Lung (tissue), 12 donors: Measurements from ENCODE around the gene NAGA. TPM values are rescaled to one million over a fixed set of nuclear protein-coding genes. Genes with fewer than 3 reads are reported as not detected.
"Not testable (repeated sequence)": the region's sequence is repeated elsewhere in the genome, so short reads cannot be mapped to it uniquely, and the experiment has no call there.

Experiments used
- ATAC-seq: fragments of 200-7000 bp; cut with Tn5 transposase; one replicate; pipeline ENCODE4 v1.9.1; 2020; ENCODE audit warnings: moderate number of reproducible peaks; ENCODE audit not compliant: insufficient read depth, low FRiP score
- DNase-seq, 3 donors: peaks; one replicate each; pipeline ENCODE4 v3.0.0-alpha.2; 2013 to 2017
- H3K27ac ChIP-seq, 2 donors: one replicate each; pipeline ENCODE4 v1.5.1; 2013; ENCODE audit warnings: mild to moderate bottlenecking in 2 of 2, moderate library complexity in 2 of 2, control low read depth in 1 of 2, inconsistent platforms in 1 of 2, low read depth in 1 of 2, low read length in 1 of 2
- H3K27me3 ChIP-seq, 3 donors: one replicate each; pipeline ENCODE4 v1.5.1; 2013; ENCODE audit warnings: low read length in 2 of 3; ENCODE audit not compliant: control insufficient read depth in 3 of 3, insufficient read depth in 3 of 3
- H3K36me3 ChIP-seq, 4 donors: one replicate each; pipeline ENCODE4 v1.5.1; 2013; ENCODE audit warnings: low read length in 4 of 4, mild to moderate bottlenecking in 1 of 4, moderate library complexity in 1 of 4; ENCODE audit not compliant: control insufficient read depth in 4 of 4, insufficient read depth in 4 of 4
- H3K4me1 ChIP-seq, 5 donors: one replicate each; pipeline ENCODE4 v1.5.1; 2013; ENCODE audit warnings: low read length in 5 of 5, mild to moderate bottlenecking in 2 of 5, moderate library complexity in 1 of 5; ENCODE audit not compliant: control insufficient read depth in 5 of 5, insufficient read depth in 5 of 5
- H3K4me3 ChIP-seq: one replicate; pipeline ENCODE4 v1.5.1; 2013; ENCODE audit warnings: mild to moderate bottlenecking, control low read depth, moderate library complexity
- H3K9ac ChIP-seq, 2 donors: one replicate each; pipeline ENCODE4 v1.5.1; 2013; ENCODE audit warnings: low read length in 2 of 2, control low read depth in 1 of 2; ENCODE audit not compliant: insufficient read depth in 1 of 2
- H3K9me3 ChIP-seq, 4 donors: one replicate each; pipeline ENCODE4 v1.5.1; 2013; ENCODE audit warnings: low read length in 3 of 4, mild to moderate bottlenecking in 1 of 4, moderate library complexity in 1 of 4; ENCODE audit not compliant: control insufficient read depth in 4 of 4, insufficient read depth in 3 of 4
- CTCF ChIP-seq: IDR thresholded peaks from 2 replicates; pipeline ENCODE4 v1.5.1; 2012; ENCODE audit warnings: mild to moderate bottlenecking; ENCODE audit errors: control extremely low read depth, extremely low read depth
- WGBS, 2 donors: extraction: QIAGEN DNeasy Blood & Tissue Kit; methylation state at CpG; one replicate each; pipeline ENCODE4 v1.1.7; 2013; 5-methylcytosine and 5-hydroxymethylcytosine counted together
- polyA plus RNA-seq, 2 donors: library from polyadenylated mRNA; stranded (reverse); fragments of 200-250 nt; gene quantifications; one replicate each; pipeline ENCODE4 v1.2.1, GENCODE V29; 2013
- total RNA-seq, 2 donors: library from RNA; depleted of rRNA in 1 of 2; stranded (reverse); fragments of >200 nt in 1 of 2; gene quantifications; one replicate each; pipeline ENCODE4 v1.2.1, GENCODE V29; 2014 to 2021
- donor health status: control.
- donor health status: control.
- donor health status: Bipolar disorder and iron deficiency.
- donor health status: healthy.
- donor health status: DM: yes; HTN: yes; CAD: no.

The NAGA gene
- total and polyA plus RNA-seq, 4 donors: 9.9 to 48.0 (median 39.6) TPM

- ATAC-seq (no peak), DNase-seq (no peak)
- Histone ChIP-seq H3K9ac (no peak overlapping the region), H3K4me1 (peaks cover 0 to 6% (median 0%) of the 10 kb centered on the region in 5 donors), H3K27ac (no peak overlapping the region), H3K4me3 (no peak overlapping the region), H3K9me3 (peaks cover 0 to 11% (median 7%) of the 10 kb centered on the region in 4 donors), H3K36me3 (no peaks in the 10 kb centered on the region), H3K27me3 (no peaks in the 10 kb centered on the region)
- 93 to 94% methylated on average over 7 of the region's 7 CpGs for WGBS, 2 donors
- TF ChIP-seq CTCF: no peak
Measured at GRCh38 chr22:42114721-42115120, 44.1 kb upstream of the NAGA start.

- WGBS, 2 donors: 27 to 30% methylated on average over 2 to 4 of the region's 4 CpGs
Measured at GRCh38 chr22:42112793-42113192, 42.2 kb upstream of the NAGA start.

GRCh38 chr22:42111798-42112197 lies 41.2 kb upstream of the NAGA start:
- WGBS, 2 donors: 63 to 88% methylated on average over 4 of the region's 4 CpGs
- Histone ChIP-seq H3K27me3 (no peaks in the 10 kb centered on the region), H3K9me3 (peaks cover 0 to 11% (median 7%) of the 10 kb centered on the region in 4 donors)

More at GRCh38 chr22:42112793-42113192, 42.2 kb upstream of the NAGA start:
- not testable (repeated sequence) for ATAC-seq, H3K27ac ChIP-seq, H3K4me1 ChIP-seq, H3K27me3 ChIP-seq, H3K36me3 ChIP-seq, H3K4me3 ChIP-seq, H3K9ac ChIP-seq
- H3K9me3 ChIP-seq: peaks cover 0 to 11% (median 7%) of the 10 kb centered on the region in 4 donors
- peak in 2 of 3 donors; percentile 41 to 53 for DNase-seq

GRCh38 chr22:42108848-42109247 lies 38.2 kb upstream of the NAGA start:
- H3K36me3 ChIP-seq: no peaks in the 10 kb centered on the region
- no peak overlapping the region for H3K4me3 ChIP-seq
- H3K9me3 ChIP-seq: peaks cover 0 to 6% (median 2%) of the 10 kb centered on the region in 4 donors
- no peak for DNase-seq
- no peak overlapping the region for H3K9ac ChIP-seq
- H3K4me1 ChIP-seq: peaks cover 0 to 5% (median 0%) of the 10 kb centered on the region in 5 donors
- WGBS, 2 donors: 90 to 92% methylated on average over 18 of the region's 18 CpGs
- no peak overlapping the region for H3K27ac ChIP-seq
- TF ChIP-seq CTCF: no peak
- no peak for ATAC-seq
- H3K27me3 ChIP-seq: no peaks in the 10 kb centered on the region

More at GRCh38 chr22:42111798-42112197, 41.2 kb upstream of the NAGA start:
- no peak overlapping the region for H3K4me3 ChIP-seq
- no peak for ATAC-seq
- H3K36me3 ChIP-seq: no peaks in the 10 kb centered on the region
- TF ChIP-seq CTCF: no peak
- no peak overlapping the region for H3K27ac ChIP-seq
- H3K9ac ChIP-seq: no peak overlapping the region
- no peak for DNase-seq
- H3K4me1 ChIP-seq: peaks cover 0 to 8% (median 0%) of the 10 kb centered on the region in 5 donors

GRCh38 chr22:42104332-42104860 lies 33.8 kb upstream of the NAGA start:
- not testable (repeated sequence) for H3K36me3 ChIP-seq, ATAC-seq, H3K4me3 ChIP-seq, H3K9ac ChIP-seq, H3K4me1 ChIP-seq, DNase-seq, H3K27ac ChIP-seq, H3K27me3 ChIP-seq
- peaks cover 0 to 15% (median 9%) of the 10 kb centered on the region in 4 donors for H3K9me3 ChIP-seq
- WGBS, 2 donors: 96 to 97% methylated on average over 6 of the region's 6 CpGs
